CD4-positive, alpha-beta T cell treated with Interleukin-1 beta for 1 hour (primary cell): ENCODE data around the gene SKI.
A peak's percentile ranks its signal among the peaks of the same experiment; 100 is the strongest.

ENCODE experiments used
- DNase-seq, 2 donors: peaks; one replicate each; pipeline ENCODE4 v3.0.0-alpha.2; 2020 to 2022

Gene SKI

GRCh38 chr1:2298685-2299084 lies 70.6 kb downstream of the SKI start:
- no peak for DNase-seq

GRCh38 chr1:2299131-2299627 lies 71.1 kb downstream of the SKI start:
- peak in 1 of 2 donors; percentile 22 for DNase-seq

GRCh38 chr1:2300004-2300771 lies 72.1 kb downstream of the SKI start:
- peak; percentile 85 to 92 for DNase-seq

GRCh38 chr1:2300851-2301606 lies 72.9 kb downstream of the SKI start:
- DNase-seq: peak; percentile 94 to 98

GRCh38 chr1:2301607-2302291 lies 73.6 kb downstream of the SKI start:
- DNase-seq: peak in 1 of 2 donors; percentile 25

- no peak for DNase-seq
These were observed 74.3 kb downstream of the SKI start for GRCh38 chr1:2302292-2302925.

- DNase-seq: no peak
These were observed 75.1 kb downstream of the SKI start for GRCh38 chr1:2303016-2303775.

- no peak for DNase-seq
These were observed 75.7 kb downstream of the SKI start for GRCh38 chr1:2303781-2304180.

GRCh38 chr1:2304282-2304681 lies 76.2 kb downstream of the SKI start:
- DNase-seq: no peak

- DNase-seq: peak; percentile 37 to 38
These were observed 77.0 kb downstream of the SKI start for GRCh38 chr1:2304921-2305681.

- DNase-seq: no peak
These were observed 78.2 kb downstream of the SKI start for GRCh38 chr1:2306151-2306978.

- no peak for DNase-seq
These were observed 79.0 kb downstream of the SKI start for GRCh38 chr1:2307064-2307605.

- DNase-seq: no peak
These were observed 79.9 kb downstream of the SKI start for GRCh38 chr1:2307972-2308371.

- no peak for DNase-seq
These were observed 80.7 kb downstream of the SKI start for GRCh38 chr1:2308844-2309243.

- DNase-seq: no peak
These were observed 82.4 kb downstream of the SKI start for GRCh38 chr1:2310332-2311183.

GRCh38 chr1:2311184-2312032 lies 83.3 kb downstream of the SKI start:
- peak; percentile 61 to 68 for DNase-seq

- DNase-seq: no peak
These were observed 84.0 kb downstream of the SKI start for GRCh38 chr1:2312160-2312514.
